Measurements from ENCODE around the gene DDAH1.

Gene DDAH1

DNA sequence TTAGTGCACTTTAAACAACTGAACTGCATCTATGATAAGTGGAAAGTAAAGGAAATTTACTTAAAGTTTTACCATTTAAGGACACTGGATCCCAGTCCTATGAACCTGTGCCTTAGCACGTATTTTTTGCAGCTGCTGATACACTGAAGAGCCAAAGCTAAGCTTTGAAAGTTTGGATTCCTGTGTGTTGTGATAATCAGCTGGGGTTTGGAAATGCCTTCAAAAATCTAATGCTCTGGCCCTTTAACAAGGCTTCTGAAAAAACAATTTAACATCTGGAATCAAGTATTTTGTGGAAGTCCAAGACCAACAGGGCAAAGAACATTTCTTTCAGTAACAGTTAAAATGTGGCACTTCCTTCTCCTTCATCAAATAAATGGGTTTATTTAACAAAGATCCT lies 51.8 kb downstream of the DDAH1 start:
- no peak for DNase-seq (ENCODE audit: low read depth)
- H3K4me3 ChIP-seq (ENCODE audit: low read depth, low read length) = no peak overlapping the region
- TF ChIP-seq, protein P1, sequence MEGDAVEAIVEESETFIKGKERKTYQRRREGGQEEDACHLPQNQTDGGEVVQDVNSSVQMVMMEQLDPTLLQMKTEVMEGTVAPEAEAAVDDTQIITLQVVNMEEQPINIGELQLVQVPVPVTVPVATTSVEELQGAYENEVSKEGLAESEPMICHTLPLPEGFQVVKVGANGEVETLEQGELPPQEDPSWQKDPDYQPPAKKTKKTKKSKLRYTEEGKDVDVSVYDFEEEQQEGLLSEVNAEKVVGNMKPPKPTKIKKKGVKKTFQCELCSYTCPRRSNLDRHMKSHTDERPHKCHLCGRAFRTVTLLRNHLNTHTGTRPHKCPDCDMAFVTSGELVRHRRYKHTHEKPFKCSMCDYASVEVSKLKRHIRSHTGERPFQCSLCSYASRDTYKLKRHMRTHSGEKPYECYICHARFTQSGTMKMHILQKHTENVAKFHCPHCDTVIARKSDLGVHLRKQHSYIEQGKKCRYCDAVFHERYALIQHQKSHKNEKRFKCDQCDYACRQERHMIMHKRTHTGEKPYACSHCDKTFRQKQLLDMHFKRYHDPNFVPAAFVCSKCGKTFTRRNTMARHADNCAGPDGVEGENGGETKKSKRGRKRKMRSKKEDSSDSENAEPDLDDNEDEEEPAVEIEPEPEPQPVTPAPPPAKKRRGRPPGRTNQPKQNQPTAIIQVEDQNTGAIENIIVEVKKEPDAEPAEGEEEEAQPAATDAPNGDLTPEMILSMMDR (IDR thresholded peaks at IDR 0.05; ENCODE audit: low read depth, low read length, missing control alignments) = no peak

DNA sequence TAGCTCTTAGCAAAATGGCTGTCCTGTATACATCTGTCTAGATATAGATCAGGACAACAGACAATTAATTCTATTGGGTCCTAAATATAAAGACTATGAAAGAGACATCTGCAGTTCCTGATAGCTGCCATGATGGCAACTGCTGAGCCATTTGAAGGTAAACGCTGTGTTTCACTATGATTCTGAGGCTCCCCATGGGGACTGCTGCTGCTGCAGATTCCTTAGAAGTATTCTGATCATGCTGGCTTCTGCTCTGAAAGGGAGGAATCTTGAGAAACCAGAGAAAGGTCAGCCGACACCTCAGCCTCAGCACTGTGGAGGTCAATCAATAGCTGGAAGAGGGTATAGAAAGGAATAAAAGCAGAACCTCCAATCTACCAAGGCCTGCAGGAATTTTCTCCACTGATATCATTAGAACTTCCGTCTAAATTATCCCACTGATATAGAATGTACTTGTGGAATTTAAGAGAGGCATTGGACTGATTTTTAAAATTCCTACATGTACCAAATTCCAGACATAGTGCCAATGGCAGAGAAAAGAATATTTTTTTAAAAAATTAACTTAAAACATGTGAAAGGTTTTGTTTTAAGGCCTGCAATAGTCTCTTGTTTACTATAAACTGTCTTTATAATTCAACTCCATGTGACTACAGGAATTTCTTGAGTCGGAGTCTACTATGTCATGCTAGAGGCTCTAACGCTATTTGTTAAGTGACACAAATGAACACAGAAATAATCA lies 53.2 kb downstream of the DDAH1 start:
- DNase-seq (ENCODE audit: low read depth) = no peak
- TF ChIP-seq, protein P1 (IDR thresholded peaks at IDR 0.05; ENCODE audit: low read depth, low read length, missing control alignments) = no peak
- no peak overlapping the region for H3K4me3 ChIP-seq (ENCODE audit: low read depth, low read length)

DNA sequence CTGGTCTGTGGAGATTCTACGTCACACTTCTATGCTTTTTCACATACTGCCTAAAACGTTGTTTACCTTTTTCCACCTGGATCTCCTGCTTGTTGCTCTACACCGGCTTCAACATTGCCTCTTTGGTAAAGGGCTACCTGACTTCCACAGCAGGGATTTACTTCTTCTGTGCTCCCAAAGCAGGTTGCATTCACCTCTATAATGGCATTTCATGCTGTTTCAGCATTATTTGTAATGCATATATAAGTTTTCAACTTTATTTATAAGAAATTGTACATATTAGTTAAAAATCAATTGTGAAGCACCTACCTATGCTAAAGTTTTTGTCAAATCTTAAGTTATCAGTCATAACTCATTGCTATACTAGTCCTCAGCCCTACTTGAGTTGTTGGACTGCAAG lies 55.4 kb downstream of the DDAH1 start:
- TF ChIP-seq, protein P1 (IDR thresholded peaks at IDR 0.05; ENCODE audit: low read depth, low read length, missing control alignments) = no peak
- no peak overlapping the region for H3K4me3 ChIP-seq (ENCODE audit: low read depth, low read length)
- no peak for DNase-seq (ENCODE audit: low read depth)

DNA sequence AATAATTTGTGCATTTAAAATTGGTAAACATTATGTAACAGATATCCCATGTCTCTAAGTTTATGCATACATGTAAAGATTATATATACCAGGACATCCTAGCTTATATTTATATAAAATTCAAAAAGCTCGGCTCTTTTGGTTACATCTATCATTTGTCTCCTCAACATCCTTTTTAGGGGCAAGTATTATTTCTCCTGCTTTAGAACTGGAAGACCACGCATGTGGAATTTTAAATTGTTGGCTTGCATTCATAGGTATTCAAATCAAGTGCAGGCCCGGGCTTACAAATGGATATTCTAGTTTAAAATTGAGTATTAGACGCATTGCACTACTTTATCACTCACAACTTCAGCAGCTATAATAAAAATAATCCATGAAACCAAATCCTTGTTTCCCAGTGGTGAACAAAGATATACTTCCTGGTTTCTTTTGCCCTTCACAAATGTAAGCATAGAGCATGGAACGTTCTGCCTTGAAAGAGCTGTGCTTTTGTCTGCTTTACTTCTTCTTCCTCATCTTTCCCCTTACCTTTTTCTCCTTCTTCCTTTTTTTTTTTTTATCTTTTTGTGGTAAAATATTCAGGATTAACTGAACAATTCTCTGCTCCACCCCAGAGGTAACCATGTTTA lies 57.1 kb downstream of the DDAH1 start:
- H3K4me3 ChIP-seq (ENCODE audit: low read depth, low read length) = no peak overlapping the region
- TF ChIP-seq, protein P1 (IDR thresholded peaks at IDR 0.05; ENCODE audit: low read depth, low read length, missing control alignments) = no peak
- DNase-seq (ENCODE audit: low read depth) = no peak

DNA sequence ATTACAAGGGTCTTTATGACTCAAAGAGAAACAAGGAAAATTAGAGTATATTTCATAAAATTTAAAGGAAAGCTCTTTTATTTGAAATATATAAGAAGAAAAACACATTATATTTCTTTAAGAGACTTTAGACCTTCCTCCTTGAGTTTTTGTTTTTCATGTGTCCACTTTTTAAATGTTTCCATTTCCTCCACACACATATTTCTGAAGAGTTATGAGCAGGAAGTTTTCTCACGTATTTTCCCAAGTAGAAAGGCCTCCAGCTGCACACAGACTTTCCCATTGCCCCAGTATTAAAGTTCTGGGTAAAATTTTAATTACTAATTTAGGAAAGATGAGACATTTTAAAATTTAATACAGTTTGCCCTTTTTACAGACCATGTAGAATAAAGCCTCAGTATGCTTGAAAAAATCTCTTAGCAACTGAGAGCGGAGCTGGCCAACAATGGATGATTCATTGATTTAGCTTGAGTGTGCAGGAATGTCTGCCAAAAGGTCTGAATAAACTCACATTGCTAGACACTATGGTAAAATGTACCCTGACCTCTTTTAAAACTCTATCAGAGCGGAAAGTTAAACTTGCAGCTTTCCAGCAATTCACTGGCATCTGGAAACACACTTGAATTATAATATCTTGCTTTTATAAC lies 57.9 kb downstream of the DDAH1 start:
- TF ChIP-seq, protein P1 (IDR thresholded peaks at IDR 0.05; ENCODE audit: low read depth, low read length, missing control alignments) = no peak
- DNase-seq (ENCODE audit: low read depth) = no peak
- H3K4me3 ChIP-seq (ENCODE audit: low read depth, low read length) = no peak overlapping the region

DNA sequence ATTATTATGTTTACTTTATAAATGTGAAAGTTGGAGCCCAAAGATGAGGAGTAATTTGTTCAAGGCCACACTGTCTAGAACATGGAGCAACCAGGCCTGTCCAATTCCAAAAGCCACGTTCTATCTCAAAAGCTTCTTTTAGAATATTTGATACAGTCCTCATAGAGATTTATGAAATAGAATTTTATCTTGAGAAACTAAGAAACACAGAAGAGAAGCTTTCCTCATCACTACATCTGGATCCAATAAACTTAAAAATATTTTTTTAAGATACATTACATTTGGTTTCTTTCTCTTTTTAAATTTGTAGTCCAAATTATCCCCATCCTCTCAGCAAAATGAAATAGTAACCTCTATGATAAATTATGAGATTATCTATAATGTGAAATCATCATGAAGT lies 58.9 kb downstream of the DDAH1 start:
- TF ChIP-seq, protein P1 (IDR thresholded peaks at IDR 0.05; ENCODE audit: low read depth, low read length, missing control alignments) = no peak
- DNase-seq (ENCODE audit: low read depth) = no peak
- H3K4me3 ChIP-seq (ENCODE audit: low read depth, low read length) = no peak overlapping the region
